ENCODE data around the gene WSCD1.

WSCD1 gene

DNA sequence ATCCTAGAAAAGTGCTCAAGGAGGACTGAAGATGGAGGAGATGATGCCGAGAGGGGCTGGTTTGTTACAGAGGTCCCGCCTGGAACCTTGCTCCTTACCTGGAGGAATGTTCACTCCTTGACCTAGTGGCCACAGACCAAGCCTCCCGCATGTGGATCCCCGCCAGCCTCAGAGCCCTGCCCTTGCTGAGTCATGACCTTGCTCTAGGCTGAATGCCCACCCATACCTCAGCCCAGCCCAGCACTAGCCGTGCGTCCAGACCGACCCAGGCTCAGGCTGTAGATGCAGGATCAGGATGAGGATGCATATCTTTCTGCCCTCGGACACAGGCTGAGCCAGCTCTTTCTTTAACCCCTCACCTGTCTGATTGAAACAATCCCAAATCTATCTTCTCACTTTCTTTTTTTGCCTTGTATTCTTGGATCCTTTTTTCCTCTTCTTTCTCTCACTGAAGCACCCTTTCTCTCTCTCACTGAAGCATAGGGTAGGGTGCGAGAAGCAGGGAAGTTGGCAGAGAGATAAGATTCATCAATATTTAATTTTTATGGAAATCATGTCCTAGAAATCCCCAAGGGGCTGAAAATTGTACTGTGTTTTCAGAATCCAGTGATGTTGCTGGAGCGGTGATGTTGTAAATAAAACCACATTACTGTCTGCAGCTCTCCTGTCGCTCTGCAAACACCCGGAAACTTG lies 34.9 kb downstream of the WSCD1 start:
- DNase-seq (ENCODE audit: low read depth in 3 of 3, low spot score in 1 of 3), result no peak

DNA sequence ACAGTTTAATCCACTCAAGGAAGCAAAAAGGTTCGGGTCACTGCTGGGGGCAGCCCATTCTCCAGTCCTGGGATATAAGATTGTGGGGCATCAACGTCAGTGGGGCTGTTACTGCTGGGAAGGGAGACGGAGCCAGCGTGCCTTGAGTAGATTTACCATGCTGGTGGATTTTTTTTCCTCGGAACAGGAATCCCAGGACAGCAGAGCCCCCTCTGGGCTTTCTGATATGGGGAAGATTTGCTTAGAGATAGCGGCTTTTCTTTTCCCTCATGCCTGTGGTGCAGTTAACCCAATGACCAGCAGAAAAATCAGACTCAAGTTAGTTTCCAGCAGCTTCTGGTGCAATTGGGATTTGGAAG lies 35.4 kb downstream of the WSCD1 start:
- DNase-seq (ENCODE audit: low read depth in 3 of 3, low spot score in 1 of 3), result no peak

DNA sequence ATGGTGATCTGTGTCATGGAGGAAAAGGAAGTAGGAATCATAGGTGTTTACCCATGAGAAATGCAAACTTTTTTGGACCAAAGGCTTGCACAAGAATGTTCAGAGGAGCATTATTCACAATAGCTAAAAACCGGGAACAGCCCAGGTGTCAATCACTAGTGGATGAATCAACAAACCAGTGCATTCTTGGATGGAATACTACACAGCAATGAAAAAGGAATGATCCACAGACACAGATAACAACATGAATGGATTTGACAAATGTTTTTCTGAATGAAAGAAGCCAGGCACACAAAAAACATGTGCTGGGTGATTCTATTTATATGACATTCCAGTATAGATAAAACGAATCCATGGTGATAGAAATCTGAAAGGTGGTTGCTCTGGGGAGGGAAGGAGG lies 36.0 kb downstream of the WSCD1 start:
- DNase-seq (ENCODE audit: low read depth in 3 of 3, low spot score in 1 of 3), result no peak

DNA sequence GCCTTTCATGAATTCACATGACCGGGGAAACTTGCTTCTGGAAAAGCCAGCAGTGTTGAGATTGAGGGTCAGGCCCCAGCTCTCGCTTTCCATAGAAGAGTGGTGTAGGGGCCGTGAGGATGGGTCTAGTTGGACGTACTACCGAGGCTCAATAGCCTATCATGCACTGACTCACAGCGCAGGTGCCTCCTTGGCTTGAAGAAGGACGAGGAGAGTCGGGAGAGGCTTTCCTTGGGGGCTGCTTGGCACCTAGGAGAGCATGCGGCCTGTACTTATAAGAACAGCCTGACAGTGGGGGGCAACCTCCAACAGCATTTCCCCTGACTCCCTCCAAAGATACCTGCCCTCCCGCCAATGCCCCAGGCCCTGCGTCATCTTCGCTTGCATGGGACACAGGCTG lies 37.6 kb downstream of the WSCD1 start:
- DNase-seq (ENCODE audit: low read depth in 3 of 3, low spot score in 1 of 3), result no peak

DNA sequence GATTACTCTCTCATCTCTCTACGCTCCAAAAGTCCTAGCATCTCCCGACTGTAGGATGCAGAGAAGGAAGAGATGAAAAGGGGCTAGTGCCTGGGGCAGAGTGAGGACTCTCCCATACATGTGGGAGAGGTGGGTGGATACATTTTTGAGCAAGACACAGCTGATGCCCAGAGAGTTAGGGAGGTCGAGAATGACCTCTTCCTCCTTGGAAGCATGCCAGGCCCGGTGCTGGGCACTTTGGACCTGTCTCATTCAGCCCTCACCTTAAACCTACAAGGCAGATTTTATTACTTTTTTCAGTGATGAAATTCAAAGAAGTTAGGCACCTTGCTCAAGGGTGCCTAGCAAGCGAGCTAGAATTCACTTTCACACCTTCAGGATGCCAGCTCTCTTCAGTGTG lies 38.2 kb downstream of the WSCD1 start:
- DNase-seq (ENCODE audit: low read depth in 3 of 3, low spot score in 1 of 3), result no peak

DNA sequence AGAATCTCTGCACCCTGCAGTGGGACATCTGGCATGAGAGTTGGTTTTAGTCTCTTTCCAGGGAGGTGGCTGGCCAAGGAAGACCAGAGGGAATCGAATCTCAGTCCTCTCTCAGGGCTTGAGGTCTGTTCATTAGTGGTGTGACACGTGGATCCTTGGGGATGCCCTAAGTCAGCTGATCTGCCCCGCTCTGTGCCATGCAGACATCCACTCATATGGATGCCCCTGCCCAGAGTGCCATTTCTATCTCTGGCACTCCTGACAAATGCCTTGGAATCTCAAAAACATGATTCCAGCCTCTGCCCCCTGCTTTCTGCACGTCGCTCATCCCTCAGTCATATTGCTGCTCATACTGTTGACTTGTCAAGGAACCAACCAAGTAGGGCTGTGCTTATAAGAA lies 38.8 kb downstream of the WSCD1 start:
- no peak for DNase-seq (ENCODE audit: low read depth in 3 of 3, low spot score in 1 of 3)

DNA sequence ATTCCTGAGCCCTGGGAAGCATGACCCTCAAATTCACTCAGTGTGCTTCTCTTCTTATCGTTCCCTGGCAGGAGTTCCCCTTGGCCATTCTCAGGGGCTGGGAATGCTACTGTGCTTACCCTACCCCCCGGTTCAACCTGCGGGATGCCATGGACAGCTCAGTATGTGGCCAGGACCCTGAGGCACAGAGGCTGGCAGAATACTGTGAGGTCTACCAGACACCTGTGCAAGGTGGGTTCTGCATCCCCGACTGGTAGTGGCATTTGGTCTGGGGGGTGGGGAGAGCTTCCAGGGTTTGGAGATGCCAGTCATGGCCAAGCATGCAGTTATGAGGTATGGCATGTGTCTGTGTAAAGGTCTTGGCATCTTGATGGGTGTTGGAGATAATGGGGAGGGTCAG lies 39.4 kb downstream of the WSCD1 start:
- no peak for DNase-seq (ENCODE audit: low read depth in 3 of 3, low spot score in 1 of 3)

DNA sequence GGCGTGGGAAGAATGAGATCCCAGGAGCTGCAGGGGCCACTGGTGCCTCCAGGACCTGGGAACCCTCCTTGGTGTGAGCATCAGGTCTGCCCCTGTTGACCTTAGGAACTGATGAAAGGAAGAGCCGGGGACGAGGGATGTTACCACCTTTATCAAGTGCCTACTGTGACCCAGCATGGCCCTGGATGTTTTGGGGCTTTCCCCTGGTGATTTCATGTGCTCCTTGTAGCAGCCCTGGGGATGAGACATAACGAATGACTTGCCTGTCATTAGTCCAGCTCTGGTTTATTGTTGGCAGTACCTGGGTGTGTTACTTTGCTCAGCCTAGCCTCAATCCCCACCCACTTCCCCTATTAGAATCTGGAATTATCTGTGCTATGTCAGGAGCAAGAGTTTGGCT lies 39.9 kb downstream of the WSCD1 start:
- no peak for DNase-seq (ENCODE audit: low read depth in 3 of 3, low spot score in 1 of 3)

DNA sequence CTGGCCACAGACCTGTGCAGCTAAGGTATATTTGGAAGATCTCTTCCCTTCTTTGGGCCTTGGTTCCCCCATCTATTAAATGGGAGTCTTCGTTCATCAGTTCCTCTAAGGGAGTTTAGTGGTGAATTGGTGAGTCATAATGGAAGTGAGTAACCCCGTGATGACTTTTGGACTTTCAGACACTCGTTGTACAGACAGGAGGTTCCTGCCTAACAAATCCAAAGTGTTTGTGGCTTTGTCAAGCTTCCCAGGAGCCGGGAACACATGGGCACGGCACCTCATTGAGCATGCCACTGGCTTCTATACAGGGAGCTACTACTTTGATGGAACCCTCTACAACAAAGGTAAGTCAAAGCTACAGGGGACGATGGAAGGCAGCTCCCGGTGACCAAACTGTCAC lies 40.4 kb downstream of the WSCD1 start:
- DNase-seq (ENCODE audit: low read depth in 3 of 3, low spot score in 1 of 3), result no peak

DNA sequence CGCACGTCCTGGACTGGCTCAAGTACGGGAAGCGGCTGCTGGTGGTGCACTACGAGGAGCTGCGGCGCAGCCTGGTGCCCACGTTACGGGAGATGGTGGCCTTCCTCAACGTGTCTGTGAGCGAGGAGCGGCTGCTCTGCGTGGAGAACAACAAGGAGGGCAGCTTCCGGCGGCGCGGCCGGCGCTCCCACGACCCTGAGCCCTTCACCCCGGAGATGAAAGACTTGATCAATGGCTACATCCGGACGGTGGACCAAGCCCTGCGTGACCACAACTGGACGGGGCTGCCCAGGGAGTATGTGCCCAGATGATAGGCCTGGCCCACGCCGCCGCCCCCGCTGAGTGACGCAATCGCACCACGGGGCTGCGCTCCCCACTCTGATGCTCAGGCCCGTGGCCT lies 50.2 kb downstream of the WSCD1 start:
- no peak for DNase-seq (ENCODE audit: low read depth in 3 of 3, low spot score in 1 of 3)

DNA sequence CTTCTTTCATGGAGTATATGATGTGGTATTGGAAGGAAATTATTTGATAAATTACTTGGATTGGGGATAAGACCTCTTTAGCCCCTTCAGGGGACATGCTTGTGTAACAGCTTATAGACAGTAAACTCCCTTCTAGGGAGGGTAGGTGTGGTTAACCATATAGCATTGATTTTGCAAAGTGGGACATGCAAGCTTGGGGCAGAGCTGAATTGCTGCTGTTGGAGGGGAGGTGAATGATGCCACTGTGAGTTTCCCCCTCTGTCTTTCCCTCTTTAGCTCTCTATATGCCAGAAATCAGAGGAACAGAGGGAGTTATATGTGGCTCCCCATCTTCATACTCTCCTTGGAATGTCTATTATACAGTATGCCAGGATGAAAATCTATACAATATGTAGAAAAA lies 54.7 kb downstream of the WSCD1 start:
- DNase-seq (ENCODE audit: low read depth in 3 of 3, low spot score in 1 of 3), result no peak

DNA sequence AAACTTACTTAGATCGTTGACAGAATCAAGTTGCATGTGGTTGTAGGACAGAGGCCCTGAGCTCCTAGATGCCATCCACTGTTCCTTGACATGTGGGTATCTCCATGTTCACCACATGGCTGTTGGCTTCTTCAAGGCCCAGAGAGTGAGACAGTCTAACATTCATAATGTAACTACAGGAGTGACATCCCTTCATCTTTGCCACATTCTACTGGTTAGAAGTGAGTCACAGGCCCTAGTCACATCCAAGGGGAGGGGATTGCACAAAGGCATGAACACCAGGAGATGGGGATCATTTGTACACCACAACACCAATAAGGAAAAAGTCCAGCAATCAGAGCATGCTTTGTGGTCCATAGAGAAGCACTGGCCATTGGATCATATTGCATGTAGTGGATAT lies 56.6 kb downstream of the WSCD1 start:
- no peak for DNase-seq (ENCODE audit: low read depth in 3 of 3, low spot score in 1 of 3)

DNA sequence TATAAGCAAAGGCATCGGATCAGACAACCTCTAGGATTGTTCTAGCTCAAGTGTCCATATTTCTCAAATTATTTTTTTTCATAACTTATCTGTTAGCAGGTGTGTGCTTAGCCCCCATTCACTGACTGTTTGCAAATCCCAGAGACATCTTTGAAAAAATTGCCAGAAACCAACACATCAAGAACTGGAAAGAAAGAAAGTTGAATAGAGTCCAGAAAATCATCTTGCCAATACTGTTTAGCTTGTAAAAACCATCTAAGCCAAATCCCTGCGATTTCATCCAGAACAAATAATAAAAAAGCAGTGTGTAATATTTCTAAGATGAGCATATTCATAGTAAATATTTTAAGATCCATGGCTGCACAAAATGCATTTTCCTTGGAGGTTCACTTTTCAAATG lies 64.5 kb downstream of the WSCD1 start:
- no peak for DNase-seq (ENCODE audit: low read depth in 3 of 3, low spot score in 1 of 3)

DNA sequence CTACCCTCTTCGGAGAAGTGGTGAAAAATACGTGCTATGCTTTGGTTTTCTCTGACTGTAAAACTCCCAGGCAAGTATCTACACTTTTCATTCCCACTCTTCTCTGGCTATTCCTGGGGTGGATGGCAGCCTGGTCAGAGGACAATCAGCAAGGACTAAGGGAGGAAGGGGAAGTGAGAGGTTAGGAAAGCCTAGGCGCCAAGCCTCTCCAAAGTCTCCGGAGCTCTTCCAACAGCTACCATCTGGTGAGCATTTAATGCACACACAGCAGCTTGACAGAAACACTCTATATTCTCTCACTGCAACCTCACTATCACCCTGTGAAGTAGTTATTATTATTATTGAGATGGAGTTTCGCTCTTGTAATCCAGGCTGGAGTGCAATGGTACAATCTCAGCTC lies 65.1 kb downstream of the WSCD1 start:
- DNase-seq (ENCODE audit: low read depth in 3 of 3, low spot score in 1 of 3), result no peak

DNA sequence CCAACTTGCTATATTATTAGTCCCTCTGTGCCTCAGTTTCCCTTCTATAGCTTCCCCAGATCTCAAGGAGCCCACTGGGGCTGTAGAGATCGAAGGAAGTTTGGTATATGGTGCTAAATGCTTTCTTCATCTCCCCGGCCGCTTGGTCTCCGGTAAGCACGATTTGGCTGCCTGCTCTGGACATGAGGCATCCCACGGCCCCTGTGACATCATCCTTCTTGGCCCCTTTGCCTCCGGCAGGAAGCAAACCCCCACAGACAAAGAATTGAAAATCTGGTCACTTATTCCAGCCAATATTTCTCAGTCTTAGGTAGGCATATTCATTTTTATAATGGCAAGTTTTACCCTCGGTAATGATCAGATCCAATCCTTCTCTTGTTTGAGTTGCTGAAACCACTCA lies 65.8 kb downstream of the WSCD1 start:
- DNase-seq (ENCODE audit: low read depth in 3 of 3, low spot score in 1 of 3), result no peak

DNA sequence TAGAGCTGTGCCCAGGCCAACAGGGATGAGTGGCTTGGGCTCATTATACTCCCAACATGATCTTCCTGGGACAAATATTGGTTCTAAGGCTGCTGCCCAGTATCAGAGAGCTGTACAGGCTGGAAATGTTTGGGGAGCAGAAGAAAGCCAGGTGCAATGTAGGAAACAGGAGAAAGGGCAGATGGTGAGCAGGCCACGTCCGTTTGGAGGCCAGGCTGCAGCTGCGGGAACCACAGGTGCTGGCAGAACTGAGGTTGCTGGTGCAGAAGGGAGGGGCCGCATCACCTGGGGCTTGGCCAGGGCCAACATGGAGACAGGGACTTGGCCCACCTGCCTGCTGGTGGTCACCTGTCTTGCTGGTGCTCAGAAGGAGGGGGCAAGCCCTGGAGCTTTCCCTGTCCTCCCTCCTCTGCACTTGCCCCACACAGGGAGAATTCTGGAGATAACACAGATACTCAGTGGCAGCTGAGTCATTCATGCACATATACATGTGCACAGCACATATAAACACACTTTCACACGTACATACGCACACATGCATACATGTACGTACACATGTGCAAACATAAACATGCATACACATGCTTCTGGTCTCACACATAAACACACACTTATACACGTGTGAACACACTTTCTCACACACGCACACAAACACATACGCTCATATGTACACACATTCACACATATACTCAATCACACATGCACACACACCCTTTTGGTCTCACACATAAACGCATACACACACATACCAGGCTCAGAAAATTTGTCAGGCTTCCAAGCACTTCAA lies 67.7 kb downstream of the WSCD1 start:
- no peak for DNase-seq (ENCODE audit: low read depth in 3 of 3, low spot score in 1 of 3)

DNA sequence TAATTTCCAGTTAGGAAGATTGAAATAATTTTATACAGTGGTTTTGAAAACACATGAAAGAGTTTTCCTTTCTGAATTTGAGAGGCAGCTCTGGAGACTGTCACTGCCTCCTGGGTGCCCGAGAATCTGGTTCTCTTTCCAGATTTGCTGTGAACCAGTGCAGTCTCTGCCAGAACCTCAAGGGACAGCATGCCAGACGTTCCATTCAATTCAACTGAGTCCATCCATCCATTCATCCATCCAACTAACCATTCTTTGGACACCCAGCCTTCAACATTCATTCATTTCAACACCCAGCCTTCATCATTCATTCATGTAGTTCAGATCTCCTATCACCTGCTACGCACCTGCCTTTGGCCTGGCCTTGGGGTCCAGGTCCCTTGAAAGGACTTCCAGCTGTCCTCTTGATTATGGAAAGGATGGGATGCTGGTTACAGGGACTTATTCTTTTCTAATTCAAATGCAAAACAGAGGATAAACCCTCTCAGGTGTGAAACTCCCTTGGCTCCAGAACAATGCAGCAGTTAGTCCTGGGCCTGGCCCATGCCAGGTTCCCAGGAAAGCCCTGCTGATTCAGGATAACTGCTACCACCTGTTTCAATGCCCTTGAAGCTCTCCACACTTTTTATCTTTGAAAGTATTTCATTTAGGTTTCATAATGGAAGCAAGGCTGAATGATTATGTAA lies 68.7 kb downstream of the WSCD1 start:
- no peak for DNase-seq (ENCODE audit: low read depth in 3 of 3, low spot score in 1 of 3)

DNA sequence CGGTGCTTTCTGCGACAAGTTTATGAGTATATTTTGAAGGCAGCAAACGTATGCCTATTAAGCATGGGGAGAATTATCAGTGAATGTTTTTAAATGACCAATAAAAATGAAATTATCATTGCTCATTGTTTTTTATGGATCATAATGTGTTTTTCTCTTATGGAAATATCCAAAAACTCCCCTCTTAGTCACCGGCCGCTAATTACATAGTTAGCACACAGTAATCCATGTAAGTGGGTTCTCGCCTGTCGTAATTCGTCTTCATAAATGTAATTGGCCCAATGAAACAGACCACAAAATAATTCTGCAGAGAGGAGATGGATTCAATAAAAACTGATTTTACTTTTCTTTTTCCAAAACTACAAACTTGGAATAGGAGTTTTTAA lies 69.3 kb downstream of the WSCD1 start:
- no peak for DNase-seq (ENCODE audit: low read depth in 3 of 3, low spot score in 1 of 3)

DNA sequence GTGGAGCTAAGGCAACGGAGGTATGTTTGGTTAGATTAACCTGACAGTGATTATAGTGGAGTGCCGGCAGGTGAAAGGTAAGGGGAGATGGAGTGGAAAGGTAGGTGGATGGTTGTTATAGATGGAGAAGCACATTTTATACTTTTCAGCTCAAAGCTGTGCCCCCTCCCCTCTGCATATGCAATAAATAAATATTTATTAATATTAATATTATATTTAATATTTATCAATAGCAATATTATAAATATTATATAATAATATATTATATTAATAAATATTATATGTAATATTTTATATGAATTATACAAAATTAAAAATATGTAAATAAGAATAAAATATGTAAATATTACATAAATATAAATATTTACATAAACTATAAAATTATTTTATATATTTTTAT lies 70.0 kb downstream of the WSCD1 start:
- no peak for DNase-seq (ENCODE audit: low read depth in 3 of 3, low spot score in 1 of 3)

DNA sequence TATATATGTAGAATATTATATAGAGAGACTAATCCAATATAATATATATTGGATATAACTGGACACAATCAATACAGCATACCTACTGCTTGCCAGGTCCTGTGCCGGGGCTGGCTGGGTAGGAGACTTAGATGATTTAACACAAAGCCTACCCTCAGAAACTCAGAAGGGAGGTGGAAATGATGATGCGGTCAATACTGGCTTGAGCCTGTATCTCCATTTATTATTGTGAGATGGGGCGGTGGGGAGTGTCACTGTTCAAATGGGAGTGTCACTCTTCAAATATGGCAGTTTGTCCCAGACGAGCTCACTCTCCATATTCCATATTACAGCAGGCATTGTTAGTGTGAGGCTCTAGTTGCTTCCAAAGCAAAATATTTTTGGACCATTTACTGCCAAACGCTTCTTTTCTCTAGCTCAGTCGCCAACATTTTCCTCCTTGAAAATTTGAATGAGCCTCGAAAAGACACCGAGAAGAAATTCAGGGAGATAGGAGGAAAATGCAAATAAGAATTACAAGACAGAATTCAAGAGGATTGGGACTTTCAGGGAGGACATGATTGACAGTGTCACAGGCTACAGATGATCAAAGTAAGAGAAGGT lies 70.7 kb downstream of the WSCD1 start:
- no peak for DNase-seq (ENCODE audit: low read depth in 3 of 3, low spot score in 1 of 3)

DNA sequence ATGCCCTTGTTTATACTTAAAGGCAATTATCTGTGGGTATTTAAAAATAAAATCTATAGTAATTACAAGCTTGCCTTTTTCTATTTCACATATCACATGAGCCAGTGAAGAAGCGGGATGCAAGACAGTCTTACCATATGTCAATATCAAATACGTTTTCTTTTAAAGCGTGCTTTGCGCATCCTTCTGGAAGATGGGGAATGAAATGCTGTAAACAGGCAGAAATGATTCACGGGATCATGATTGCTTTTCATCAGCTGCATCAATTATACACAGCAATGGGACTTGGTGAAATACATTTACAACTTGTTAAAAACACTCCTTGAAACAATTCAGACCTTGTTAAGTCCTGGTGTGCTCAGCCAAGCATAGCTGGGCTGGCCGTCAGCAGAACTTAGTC lies 72.5 kb downstream of the WSCD1 start:
- DNase-seq (ENCODE audit: low read depth in 3 of 3, low spot score in 1 of 3), result no peak

DNA sequence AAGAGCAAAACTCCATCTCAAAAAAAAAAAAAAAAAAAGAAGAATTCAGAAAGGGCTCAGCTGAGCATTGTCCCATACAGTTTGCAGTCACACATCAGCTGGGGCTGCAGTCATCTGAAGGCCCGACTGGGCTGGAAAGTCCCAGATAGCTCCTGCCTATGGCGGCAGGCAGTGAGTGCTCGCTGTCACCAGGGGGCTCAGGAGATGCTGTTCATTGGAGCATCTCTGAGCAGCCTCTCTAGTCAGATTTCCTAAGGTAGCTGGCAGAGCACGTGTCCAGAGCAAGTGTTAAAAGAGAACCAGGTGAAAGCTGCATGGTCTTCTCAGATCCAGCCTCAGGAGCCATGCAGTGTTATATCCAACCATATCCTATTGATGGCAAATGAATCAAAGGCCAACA lies 75.8 kb downstream of the WSCD1 start:
- no peak for DNase-seq (ENCODE audit: low read depth in 3 of 3, low spot score in 1 of 3)
